HEK293 (cell line): Measurements from ENCODE around the gene GLCE.

Experiments
- CTCF ChIA-PET: fragments of 350-600 bp; formaldehyde crosslinking; extraction: SDS; loops from one replicate; lab custom pipeline; 2021; ENCODE audit warnings: antibody characterized with exemption; lab: Yijun Ruan, JAX
- POLR2A ChIA-PET: fragments of 300-600 bp; formaldehyde crosslinking; extraction: SDS; loops from one replicate; lab custom pipeline; 2020; ENCODE audit warnings: antibody characterized with exemption, inconsistent platforms; lab: Yijun Ruan, JAX
- H3K27ac ChIP-seq: fragments of 200-500 bp; sonication (Bioruptor generic); 2 replicates; pipeline ENCODE4 v1.5.1; 2014; ENCODE audit warnings: low read depth, low read length, control low read depth, inconsistent platforms; ENCODE audit errors: extremely low read depth
- H3K36me3 ChIP-seq, 2 experiments: fragments of 200-500 bp in 1 of 2; sonication (Bioruptor generic) in 1 of 2; 1 replicate in 1 of 2; 2 replicates in 1 of 2; pipeline ENCODE4 v1.5.1; 2014 to 2017; ENCODE audit warnings: inconsistent platforms in 2 of 2, low read length in 2 of 2; ENCODE audit not compliant: control insufficient read depth in 2 of 2, insufficient read depth in 1 of 2
- H3K4me1 ChIP-seq: fragments of 200-500 bp; sonication (Bioruptor generic); 2 replicates; pipeline ENCODE4 v1.5.1; 2014; ENCODE audit warnings: mild to moderate bottlenecking, low read length, inconsistent platforms; ENCODE audit not compliant: control insufficient read depth, insufficient read depth
- H3K4me3 ChIP-seq: 2 replicates; pipeline ENCODE4 v1.5.1; 2011; ENCODE audit warnings: low read depth, mild to moderate bottlenecking, control low read depth, low read length, moderate library complexity
- H3K9me3 ChIP-seq: fragments of 200-500 bp; sonication (Bioruptor generic); 2 replicates; pipeline ENCODE4 v1.5.1; 2014; ENCODE audit warnings: low read depth, low read length, inconsistent platforms; ENCODE audit not compliant: control insufficient read depth, insufficient read depth
- FEZF1 ChIP-seq: fragments of 450-650 bp; formaldehyde crosslinking; IDR thresholded peaks from 2 replicates; pipeline ENCODE4 v1.5.1; 2016; ENCODE audit warnings: missing biosample characterization, missing genetic modification characterization
- GFI1B ChIP-seq: fragments of 450-650 bp; formaldehyde crosslinking; IDR thresholded peaks from 2 replicates; pipeline ENCODE4 v1.5.1; 2016; ENCODE audit warnings: missing biosample characterization, missing genetic modification characterization
- GLI4 ChIP-seq: fragments of 450-650 bp; formaldehyde crosslinking; IDR thresholded peaks from 2 replicates; pipeline ENCODE4 v1.5.1; 2016; ENCODE audit warnings: missing biosample characterization, missing genetic modification characterization
- INSM2 ChIP-seq: fragments of 450-650 bp; formaldehyde crosslinking; IDR thresholded peaks from 2 replicates; pipeline ENCODE4 v1.5.1; 2016; ENCODE audit warnings: missing biosample characterization, missing genetic modification characterization
- MYNN ChIP-seq: fragments of 450-650 bp; formaldehyde crosslinking; IDR thresholded peaks from 2 replicates; pipeline ENCODE4 v1.5.1; 2016; ENCODE audit warnings: missing biosample characterization, missing genetic modification characterization, borderline replicate concordance
- SCRT1 ChIP-seq: fragments of 450-650 bp; formaldehyde crosslinking; IDR thresholded peaks from 2 replicates; pipeline ENCODE4 v1.5.1; 2016; ENCODE audit warnings: missing biosample characterization, missing genetic modification characterization, borderline replicate concordance
- ZBTB20 ChIP-seq: fragments of 450-650 bp; formaldehyde crosslinking; IDR thresholded peaks from 2 replicates; pipeline ENCODE4 v1.5.1; 2016; ENCODE audit warnings: missing biosample characterization, missing genetic modification characterization
- ZBTB8A ChIP-seq: fragments of 450-650 bp; formaldehyde crosslinking; IDR thresholded peaks from 2 replicates; pipeline ENCODE4 v1.5.1; 2016; ENCODE audit warnings: missing biosample characterization, missing genetic modification characterization
- ZNF114 ChIP-seq: fragments of 450-650 bp; formaldehyde crosslinking; IDR thresholded peaks from 2 replicates; pipeline ENCODE4 v1.5.0; 2017; ENCODE audit warnings: missing biosample characterization, missing genetic modification characterization
- ZNF146 ChIP-seq: fragments of 450-650 bp; formaldehyde crosslinking; IDR thresholded peaks from 2 replicates; pipeline ENCODE4 v1.5.1; 2016; ENCODE audit warnings: missing biosample characterization, missing genetic modification characterization
- ZNF19 ChIP-seq: fragments of 450-650 bp; formaldehyde crosslinking; IDR thresholded peaks from 2 replicates; pipeline ENCODE4; 2016; ENCODE audit warnings: missing biosample characterization, missing genetic modification characterization, low read depth
- ZNF37A ChIP-seq: fragments of 450-650 bp; IDR thresholded peaks from 2 replicates; pipeline ENCODE4 v1.5.1; 2018; ENCODE audit warnings: missing biosample characterization, missing genetic modification characterization
- ZNF473 ChIP-seq: fragments of 450-650 bp; formaldehyde crosslinking; IDR thresholded peaks from 2 replicates; pipeline ENCODE4 v1.5.1; 2017; ENCODE audit warnings: missing biosample characterization, missing genetic modification characterization
- ZNF561 ChIP-seq: fragments of 450-650 bp; IDR thresholded peaks from 2 replicates; pipeline ENCODE4 v1.5.1; 2018; ENCODE audit warnings: missing biosample characterization, missing genetic modification characterization, borderline replicate concordance
- ZNF830 ChIP-seq: fragments of 450-650 bp; IDR thresholded peaks from 2 replicates; pipeline ENCODE4 v1.5.0; 2018; ENCODE audit warnings: missing biosample characterization, missing genetic modification characterization, low read depth, mild to moderate bottlenecking, moderate library complexity
- TF ChIP-seq, protein P1 (sequence below): fragments of 450-650 bp; formaldehyde crosslinking; IDR thresholded peaks from 2 replicates; pipeline ENCODE4 v1.5.1; 2016; ENCODE audit warnings: missing biosample characterization, missing genetic modification characterization
- TF ChIP-seq, protein P2 (sequence below): fragments of 450-650 bp; formaldehyde crosslinking; IDR thresholded peaks from 2 replicates; pipeline ENCODE4 v1.5.1; 2017; ENCODE audit warnings: missing biosample characterization, missing genetic modification characterization
- TF ChIP-seq, protein P3 (sequence below): fragments of 450-650 bp; formaldehyde crosslinking; IDR thresholded peaks from 2 replicates; pipeline ENCODE4 v1.5.1; 2016; ENCODE audit warnings: missing biosample characterization, missing genetic modification characterization
- TF ChIP-seq, protein P4 (sequence below): fragments of 450-650 bp; formaldehyde crosslinking; IDR thresholded peaks from 2 replicates; pipeline ENCODE4 v1.5.1; 2016; ENCODE audit warnings: missing biosample characterization, missing genetic modification characterization

The GLCE gene

DNA sequence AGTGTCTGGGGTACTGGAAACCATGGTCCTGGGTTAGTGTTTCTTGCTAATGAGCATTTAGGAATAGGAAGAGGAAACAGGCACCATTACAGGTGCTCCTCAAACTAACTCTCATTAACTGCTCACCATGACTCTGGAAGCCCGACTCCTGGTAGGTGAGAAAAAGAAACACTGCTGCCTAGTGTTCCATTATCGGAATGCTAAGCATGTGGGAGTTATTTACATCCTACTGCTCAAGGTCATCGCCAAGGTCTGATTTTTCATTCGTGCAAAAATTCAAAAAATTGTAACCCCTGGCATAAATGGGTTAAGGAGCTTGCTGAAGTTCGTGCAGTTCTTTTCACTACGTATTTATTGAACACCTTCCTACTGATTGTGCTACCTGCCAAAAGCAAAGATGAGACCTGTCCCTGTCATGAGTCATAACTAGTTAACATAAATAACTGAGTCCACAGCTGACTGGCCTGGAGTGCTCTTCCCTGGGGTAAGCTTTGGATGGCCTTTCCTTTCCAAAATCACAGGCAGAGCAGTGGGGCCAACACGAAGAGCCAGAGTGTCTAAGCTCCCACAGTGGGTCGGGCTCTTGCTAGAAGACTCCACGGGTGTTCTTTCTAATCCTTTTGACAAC, 115.6 kb downstream of the GLCE start:
- Histone ChIP-seq H3K9me3 (no peaks in the 10 kb centered on the region), H3K4me3 (no peak overlapping the region), H3K4me1 (peaks cover 18% of the 10 kb centered on the region), H3K36me3 (no peaks in the 10 kb centered on the region), H3K27ac (no peak overlapping the region)
- ChIA-PET CTCF (interaction anchor here (0.7 to 3.7 kb wide), 4 partner anchors 10 to 220 kb away, joined by 3 to 19 read pairs (median 4); no protein-coding TSS in a partner anchor), POLR2A (no interaction called here)
- TF ChIP-seq GFI1B (tag by site-specific recombination), result no peak
- no peak for TF ChIP-seq ZNF830 (tag by site-specific recombination)
- TF ChIP-seq ZBTB20 (tag by site-specific recombination), result peak; percentile 31; the same call in 1 of the 2 replicates
- TF ChIP-seq, protein P1, sequence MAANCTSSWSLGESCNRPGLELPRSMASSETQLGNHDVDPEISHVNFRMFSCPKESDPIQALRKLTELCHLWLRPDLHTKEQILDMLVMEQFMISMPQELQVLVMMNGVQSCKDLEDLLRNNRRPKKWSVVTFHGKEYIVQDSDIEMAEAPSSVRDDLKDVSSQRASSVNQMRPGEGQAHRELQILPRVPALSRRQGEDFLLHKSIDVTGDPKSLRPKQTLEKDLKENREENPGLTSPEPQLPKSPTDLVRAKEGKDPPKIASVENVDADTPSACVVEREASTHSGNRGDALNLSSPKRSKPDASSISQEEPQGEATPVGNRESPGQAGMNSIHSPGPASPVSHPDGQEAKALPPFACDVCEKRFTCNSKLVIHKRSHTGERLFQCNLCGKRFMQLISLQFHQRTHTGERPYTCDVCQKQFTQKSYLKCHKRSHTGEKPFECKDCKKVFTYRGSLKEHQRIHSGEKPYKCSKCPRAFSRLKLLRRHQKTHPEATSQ (tag by site-specific recombination), result no peak
- TF ChIP-seq ZNF561 (tag by site-specific recombination), result no peak

DNA sequence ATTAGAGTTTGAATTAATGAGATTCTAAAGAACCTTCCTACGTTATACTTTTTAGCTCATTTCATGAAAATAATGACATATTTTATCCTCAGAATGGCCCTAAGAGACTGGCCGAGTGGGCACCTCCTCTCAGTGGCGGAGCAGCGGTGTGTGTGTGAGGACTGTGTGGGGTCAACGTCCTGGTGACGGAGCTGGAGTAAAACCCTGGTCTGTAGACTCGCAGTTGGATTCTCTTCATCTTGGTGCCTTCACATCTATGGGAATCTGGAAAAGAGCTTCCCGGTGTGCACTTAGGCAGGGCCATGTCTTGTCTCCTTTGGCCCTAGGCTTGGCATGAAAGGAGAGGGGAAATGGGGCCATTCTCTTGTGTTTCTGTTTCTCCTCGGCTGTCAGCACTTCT, 116.9 kb downstream of the GLCE start:
- CTCF ChIA-PET, result interaction anchor here (0.6 to 3.7 kb wide), 5 partner anchors 11 to 224 kb away, joined by 3 to 19 read pairs (median 4); no protein-coding TSS in a partner anchor
- POLR2A ChIA-PET, result no interaction called here
- H3K36me3 ChIP-seq, result no peaks in the 10 kb centered on the region
- H3K27ac ChIP-seq, result no peak overlapping the region
- TF ChIP-seq ZNF37A (tag by site-specific recombination) (no peak), ZNF114 (tag by site-specific recombination) (no peak), MYNN (no peak), SCRT1 (no peak), ZNF146 (tag by site-specific recombination) (no peak), ZNF473 (tag by site-specific recombination) (no peak), ZNF19 (no peak), FEZF1 (tag by site-specific recombination) (no peak), INSM2 (tag by site-specific recombination) (no peak), ZBTB8A (no peak), GLI4 (tag by site-specific recombination) (no peak), GFI1B (tag by site-specific recombination) (no peak)
- TF ChIP-seq, protein P2, sequence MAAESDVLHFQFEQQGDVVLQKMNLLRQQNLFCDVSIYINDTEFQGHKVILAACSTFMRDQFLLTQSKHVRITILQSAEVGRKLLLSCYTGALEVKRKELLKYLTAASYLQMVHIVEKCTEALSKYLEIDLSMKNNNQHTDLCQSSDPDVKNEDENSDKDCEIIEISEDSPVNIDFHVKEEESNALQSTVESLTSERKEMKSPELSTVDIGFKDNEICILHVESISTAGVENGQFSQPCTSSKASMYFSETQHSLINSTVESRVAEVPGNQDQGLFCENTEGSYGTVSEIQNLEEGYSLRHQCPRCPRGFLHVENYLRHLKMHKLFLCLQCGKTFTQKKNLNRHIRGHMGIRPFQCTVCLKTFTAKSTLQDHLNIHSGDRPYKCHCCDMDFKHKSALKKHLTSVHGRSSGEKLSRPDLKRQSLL (tag by site-specific recombination), result no peak
- TF ChIP-seq, protein P3, sequence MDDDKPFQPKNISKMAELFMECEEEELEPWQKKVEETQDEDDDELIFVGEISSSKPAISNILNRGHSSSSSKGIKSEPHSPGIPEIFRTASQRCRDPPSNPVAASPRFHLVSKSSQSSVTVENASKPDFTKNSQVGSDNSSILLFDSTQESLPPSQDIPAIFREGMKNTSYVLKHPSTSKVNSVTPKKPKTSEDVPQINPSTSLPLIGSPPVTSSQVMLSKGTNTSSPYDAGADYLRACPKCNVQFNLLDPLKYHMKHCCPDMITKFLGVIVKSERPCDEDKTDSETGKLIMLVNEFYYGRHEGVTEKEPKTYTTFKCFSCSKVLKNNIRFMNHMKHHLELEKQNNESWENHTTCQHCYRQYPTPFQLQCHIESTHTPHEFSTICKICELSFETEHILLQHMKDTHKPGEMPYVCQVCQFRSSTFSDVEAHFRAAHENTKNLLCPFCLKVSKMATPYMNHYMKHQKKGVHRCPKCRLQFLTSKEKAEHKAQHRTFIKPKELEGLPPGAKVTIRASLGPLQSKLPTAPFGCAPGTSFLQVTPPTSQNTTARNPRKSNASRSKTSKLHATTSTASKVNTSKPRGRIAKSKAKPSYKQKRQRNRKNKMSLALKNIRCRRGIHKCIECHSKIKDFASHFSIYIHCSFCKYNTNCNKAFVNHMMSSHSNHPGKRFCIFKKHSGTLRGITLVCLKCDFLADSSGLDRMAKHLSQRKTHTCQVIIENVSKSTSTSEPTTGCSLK (tag by site-specific recombination), result no peak
- TF ChIP-seq, protein P4, sequence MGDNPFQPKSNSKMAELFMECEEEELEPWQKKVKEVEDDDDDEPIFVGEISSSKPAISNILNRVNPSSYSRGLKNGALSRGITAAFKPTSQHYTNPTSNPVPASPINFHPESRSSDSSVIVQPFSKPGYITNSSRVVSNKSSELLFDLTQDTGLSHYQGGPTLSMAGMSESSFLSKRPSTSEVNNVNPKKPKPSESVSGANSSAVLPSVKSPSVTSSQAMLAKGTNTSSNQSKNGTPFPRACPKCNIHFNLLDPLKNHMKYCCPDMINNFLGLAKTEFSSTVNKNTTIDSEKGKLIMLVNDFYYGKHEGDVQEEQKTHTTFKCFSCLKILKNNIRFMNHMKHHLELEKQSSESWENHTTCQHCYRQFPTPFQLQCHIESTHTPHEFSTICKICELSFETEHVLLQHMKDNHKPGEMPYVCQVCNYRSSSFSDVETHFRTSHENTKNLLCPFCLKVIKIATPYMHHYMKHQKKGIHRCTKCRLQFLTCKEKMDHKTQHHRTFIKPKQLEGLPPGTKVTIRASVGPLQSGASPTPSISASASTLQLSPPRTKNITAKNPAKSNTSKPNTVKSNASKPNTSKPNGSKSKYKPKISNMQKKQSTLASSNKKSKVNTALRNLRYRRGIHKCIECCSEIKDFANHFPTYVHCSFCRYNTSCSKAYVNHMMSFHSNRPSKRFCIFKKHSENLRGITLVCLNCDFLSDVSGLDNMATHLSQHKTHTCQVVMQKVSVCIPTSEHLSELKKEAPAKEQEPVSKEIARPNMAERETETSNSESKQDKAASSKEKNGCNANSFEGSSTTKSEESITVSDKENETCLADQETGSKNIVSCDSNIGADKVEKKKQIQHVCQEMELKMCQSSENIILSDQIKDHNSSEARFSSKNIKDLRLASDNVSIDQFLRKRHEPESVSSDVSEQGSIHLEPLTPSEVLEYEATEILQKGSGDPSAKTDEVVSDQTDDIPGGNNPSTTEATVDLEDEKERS (tag by site-specific recombination), result no peak
- H3K4me1 ChIP-seq, result peaks cover 9% of the 10 kb centered on the region; the same call in 1 of the 2 replicates
- H3K4me3 ChIP-seq, result no peak overlapping the region
- H3K9me3 ChIP-seq, result no peaks in the 10 kb centered on the region
